ENCODE measurements around the gene NRL.

The NRL gene

GRCh38 chr14:24064856-24065255 lies 49.9 kb downstream of the NRL start:
- no peak for DNase-seq

GRCh38 chr14:24064091-24064795 lies 50.5 kb downstream of the NRL start:
- DNase-seq = no peak

- no peak for DNase-seq
These were observed 51.4 kb downstream of the NRL start for GRCh38 chr14:24063263-24063836.

GRCh38 chr14:24062216-24062980 lies 52.4 kb downstream of the NRL start:
- no peak for DNase-seq

- no peak for DNase-seq
These were observed 53.5 kb downstream of the NRL start for GRCh38 chr14:24060984-24061913.

GRCh38 chr14:24060443-24060842 lies 54.3 kb downstream of the NRL start:
- DNase-seq = no peak

- DNase-seq = no peak
These were observed 54.8 kb downstream of the NRL start for GRCh38 chr14:24059841-24060388.

GRCh38 chr14:24058951-24059475 lies 55.7 kb downstream of the NRL start:
- no peak for DNase-seq

- peak; percentile 74 for DNase-seq
These were observed 56.3 kb downstream of the NRL start for GRCh38 chr14:24058260-24058950.

- no peak for DNase-seq
These were observed 56.9 kb downstream of the NRL start for GRCh38 chr14:24057867-24058259.

- DNase-seq = no peak
These were observed 57.5 kb downstream of the NRL start for GRCh38 chr14:24057271-24057670.

GRCh38 chr14:24056800-24057184 lies 58.0 kb downstream of the NRL start:
- no peak for DNase-seq

GRCh38 chr14:24055971-24056799 lies 58.6 kb downstream of the NRL start:
- no peak for DNase-seq

GRCh38 chr14:24054646-24055045 lies 60.1 kb downstream of the NRL start:
- no peak for DNase-seq

- no peak for DNase-seq
These were observed 60.5 kb downstream of the NRL start for GRCh38 chr14:24054324-24054641.

- no peak for DNase-seq
These were observed 61.0 kb downstream of the NRL start for GRCh38 chr14:24053548-24054323.

- no peak for DNase-seq
These were observed 61.8 kb downstream of the NRL start for GRCh38 chr14:24052656-24053547.

GRCh38 chr14:24051789-24052655 lies 62.7 kb downstream of the NRL start, which contains the start of gene CARMIL3:
TSS of gene CARMIL3 (plus strand) at chr14:24052009. CDS start at chr14:24052154, 145 bp downstream.
- peak; percentile 39 for DNase-seq

Measured in hematopoietic multipotent progenitor cell treated with erythropoietin and hydrocortisone succinate and interleukin-3 and kit ligand, for 8 days (in vitro differentiated cells).